HUES48 (cell line): ENCODE measurements around the gene CTNNA1.

ENCODE experiments used
- H3K27ac ChIP-seq: one replicate; pipeline ENCODE4 v1.7.0; 2013; ENCODE audit warnings: low read depth, low read length, inconsistent platforms
- H3K27me3 ChIP-seq: 2 replicates; pipeline ENCODE4 v1.6.1; 2013; ENCODE audit warnings: mild to moderate bottlenecking, low read length; ENCODE audit not compliant: control insufficient read depth, insufficient read depth
- H3K36me3 ChIP-seq: 2 replicates; pipeline ENCODE4 v1.6.1; 2013; ENCODE audit warnings: low read length; ENCODE audit not compliant: control insufficient read depth, insufficient read depth
- H3K4me1 ChIP-seq: 2 replicates; pipeline ENCODE4 v1.6.1; 2013; ENCODE audit warnings: mild to moderate bottlenecking, low read length; ENCODE audit not compliant: control insufficient read depth, insufficient read depth
- H3K4me3 ChIP-seq: 2 replicates; pipeline ENCODE4 v1.5.1; 2013; ENCODE audit warnings: mild to moderate bottlenecking, low read depth, low read length
- H3K9ac ChIP-seq: 2 replicates; pipeline ENCODE4 v1.6.1; 2013; ENCODE audit warnings: mild to moderate bottlenecking, low read depth, low read length, moderate library complexity
- H3K9me3 ChIP-seq: 2 replicates; pipeline ENCODE4 v1.6.1; 2013; ENCODE audit warnings: low read length; ENCODE audit not compliant: control insufficient read depth, insufficient read depth

The CTNNA1 gene

DNA sequence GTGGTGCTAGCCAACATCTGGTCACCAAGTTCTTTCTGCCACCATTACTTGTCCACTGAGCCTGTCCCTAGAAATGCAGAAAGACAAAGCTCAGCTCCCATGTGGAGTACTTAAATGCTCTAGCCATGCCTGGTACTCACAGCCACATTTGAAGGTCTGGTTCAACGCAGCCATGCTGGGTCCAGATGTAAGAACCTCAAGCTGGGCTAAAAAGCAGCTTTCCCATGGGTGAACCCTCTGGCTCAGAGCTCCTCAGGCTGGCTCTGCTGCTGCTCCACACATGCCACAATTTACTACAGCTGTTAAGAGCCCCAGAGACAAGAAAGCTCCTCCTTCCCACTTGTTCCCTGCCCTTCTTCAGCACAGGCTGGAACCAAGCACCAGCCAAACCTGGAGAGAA lies 219.0 kb downstream of the CTNNA1 start:
- H3K4me1 ChIP-seq: peaks cover 2% of the 10 kb centered on the region; the same call in 1 of the 2 replicates
- no peaks in the 10 kb centered on the region for H3K36me3 ChIP-seq
- H3K9ac ChIP-seq: no peak overlapping the region
- H3K27ac ChIP-seq: no peak overlapping the region
- H3K9me3 ChIP-seq: no peaks in the 10 kb centered on the region
- H3K27me3 ChIP-seq: no peaks in the 10 kb centered on the region
- no peak overlapping the region for H3K4me3 ChIP-seq

DNA sequence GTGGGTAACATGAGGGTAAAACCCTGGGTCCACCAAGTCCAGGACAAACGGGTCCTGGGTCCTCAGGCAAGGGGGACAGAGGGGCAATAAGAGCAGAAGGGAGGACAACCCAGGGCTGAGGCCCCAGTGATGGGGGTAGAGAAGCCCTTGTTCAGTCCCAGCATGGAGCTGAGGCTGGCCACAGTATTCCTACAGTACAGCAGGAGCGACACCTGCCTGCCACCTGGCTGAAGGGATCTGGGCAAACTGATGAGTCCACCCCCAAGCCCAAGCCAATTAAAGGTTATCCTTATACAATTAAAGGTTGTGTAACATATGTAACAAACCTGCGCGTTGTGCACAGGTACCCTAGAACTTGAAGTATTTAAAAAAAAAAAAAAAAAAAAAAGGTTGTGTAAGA lies 219.6 kb downstream of the CTNNA1 start:
- H3K4me3 ChIP-seq: no peak overlapping the region
- no peak overlapping the region for H3K9ac ChIP-seq
- no peaks in the 10 kb centered on the region for H3K9me3 ChIP-seq
- peaks cover 5% of the 10 kb centered on the region for H3K4me1 ChIP-seq
- H3K27ac ChIP-seq: no peak overlapping the region
- H3K27me3 ChIP-seq: no peaks in the 10 kb centered on the region
- H3K36me3 ChIP-seq: no peaks in the 10 kb centered on the region

DNA sequence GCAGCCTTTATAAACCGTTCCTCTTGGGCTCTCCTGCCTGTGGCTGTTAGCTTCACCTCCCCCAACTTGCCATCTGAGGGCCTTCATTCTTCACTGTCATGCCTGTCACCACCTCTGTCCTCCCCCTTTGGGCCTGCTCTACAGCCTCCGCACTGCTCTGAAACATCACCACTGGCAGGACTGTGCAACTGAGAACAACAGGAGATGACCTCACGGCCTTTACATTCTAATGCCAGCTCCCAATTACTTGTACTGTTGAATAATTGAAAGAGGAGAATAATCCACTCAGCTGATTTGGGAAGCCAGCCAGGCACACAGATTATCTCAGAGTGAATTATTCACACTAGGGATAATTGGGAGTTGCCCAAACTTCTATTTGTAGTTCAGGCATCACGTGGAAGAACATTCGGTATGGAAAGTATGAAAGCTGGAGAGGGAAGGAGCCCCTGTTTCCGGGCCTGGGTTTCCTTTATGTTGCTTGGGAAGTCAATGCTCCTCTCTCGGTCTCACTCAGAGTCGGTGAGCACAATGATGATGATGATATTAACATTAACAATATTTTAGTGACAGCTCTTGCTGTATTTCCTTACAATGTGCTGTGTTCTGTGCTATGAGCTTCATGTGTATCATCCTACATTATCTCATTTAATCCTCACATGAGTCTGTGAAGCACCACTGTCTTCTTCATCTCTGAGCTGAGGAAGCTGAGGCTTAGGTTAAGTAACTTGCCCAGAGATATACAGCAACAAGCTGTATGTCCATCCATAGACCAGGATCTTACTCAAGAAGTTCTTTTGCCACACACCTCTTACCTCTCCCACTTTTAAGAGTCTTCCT lies 221.2 kb downstream of the CTNNA1 start:
- Histone ChIP-seq H3K9ac (no peak overlapping the region), H3K27me3 (no peaks in the 10 kb centered on the region), H3K36me3 (no peaks in the 10 kb centered on the region), H3K4me3 (no peak overlapping the region), H3K9me3 (no peaks in the 10 kb centered on the region), H3K4me1 (peaks cover 12% of the 10 kb centered on the region), H3K27ac (no peak overlapping the region)

DNA sequence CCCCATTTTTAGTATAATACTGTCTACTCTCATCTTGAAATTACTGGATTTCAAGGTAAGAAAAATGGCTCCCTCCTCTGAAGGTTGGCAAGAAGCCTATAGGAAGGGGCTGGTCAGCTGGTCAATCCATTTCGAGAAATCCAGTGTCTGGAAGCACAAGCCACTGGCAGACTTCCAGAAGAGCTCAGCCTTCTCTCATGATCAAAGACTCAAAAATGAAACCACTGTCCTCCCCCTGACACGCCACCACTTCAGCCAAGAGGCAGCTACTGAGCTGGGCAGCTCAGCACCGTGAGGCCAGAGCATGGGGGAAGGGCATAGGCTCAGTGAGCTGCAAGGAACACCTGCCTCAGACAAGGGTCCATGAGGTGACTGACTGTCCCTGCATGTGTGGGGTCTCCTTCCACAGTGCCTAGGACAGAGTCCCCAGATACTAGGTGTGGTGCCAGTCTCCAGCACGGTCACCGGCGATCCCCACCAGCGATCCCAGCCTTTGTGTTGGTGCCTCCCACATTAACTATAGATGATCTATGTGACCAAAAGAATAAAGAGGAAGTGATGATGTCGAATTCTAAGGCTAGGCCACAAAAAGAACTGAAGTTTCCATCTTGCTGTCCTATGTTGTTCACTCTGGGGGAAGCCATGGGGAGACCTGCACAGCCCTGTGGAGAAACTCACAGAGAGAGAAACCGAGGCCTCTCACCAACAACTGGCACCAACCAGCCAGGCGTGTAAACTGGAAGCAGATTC lies 222.0 kb downstream of the CTNNA1 start:
- Histone ChIP-seq H3K4me3 (no peak overlapping the region), H3K9ac (no peak overlapping the region), H3K27ac (no peak overlapping the region), H3K36me3 (no peaks in the 10 kb centered on the region), H3K9me3 (no peaks in the 10 kb centered on the region), H3K27me3 (no peaks in the 10 kb centered on the region), H3K4me1 (peaks cover 12% of the 10 kb centered on the region)

DNA sequence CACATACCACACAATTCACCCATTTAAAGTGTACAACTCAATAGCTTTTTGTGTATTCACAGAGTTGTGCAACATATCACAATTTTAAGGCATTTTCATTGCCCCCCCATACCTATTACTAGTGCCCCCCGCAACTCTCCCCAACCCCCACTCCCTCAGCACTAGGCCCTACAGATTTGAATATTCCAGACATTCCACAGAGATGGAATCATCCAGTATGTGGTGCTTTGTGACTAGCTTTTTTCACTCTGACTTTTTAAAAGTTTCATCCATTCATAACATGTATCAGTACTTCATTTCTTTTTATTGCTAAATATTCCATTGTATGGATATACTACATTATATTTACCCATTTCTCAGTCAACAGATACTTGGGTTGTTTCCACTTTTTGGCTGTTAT lies 224.9 kb downstream of the CTNNA1 start:
- Histone ChIP-seq H3K36me3 (no peaks in the 10 kb centered on the region), H3K9me3 (no peaks in the 10 kb centered on the region), H3K4me3 (no peak overlapping the region), H3K27me3 (no peaks in the 10 kb centered on the region), H3K9ac (no peak overlapping the region), H3K4me1 (peaks cover 12% of the 10 kb centered on the region), H3K27ac (no peak overlapping the region)

DNA sequence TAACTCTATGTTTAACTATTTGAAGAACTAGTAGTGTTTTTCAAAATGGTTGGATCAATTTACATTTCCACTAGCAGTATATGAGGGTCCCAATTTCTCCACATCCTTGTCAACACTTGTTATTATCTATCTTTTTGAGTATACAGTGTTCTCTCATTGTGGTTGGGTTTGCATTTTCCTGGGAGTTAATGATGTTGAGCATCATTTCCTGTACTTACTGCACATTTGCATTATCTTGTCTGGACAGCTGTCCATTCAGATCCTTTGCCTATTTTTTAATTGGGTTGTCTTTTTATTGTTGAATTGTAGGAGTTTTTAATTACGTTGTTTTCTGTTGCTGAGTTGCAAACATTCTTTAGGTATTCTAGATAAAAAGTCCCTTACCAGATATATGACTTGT lies 225.4 kb downstream of the CTNNA1 start:
- Histone ChIP-seq H3K4me1 (peaks cover 12% of the 10 kb centered on the region), H3K27ac (no peak overlapping the region), H3K27me3 (no peaks in the 10 kb centered on the region), H3K4me3 (no peak overlapping the region), H3K9me3 (no peaks in the 10 kb centered on the region), H3K9ac (no peak overlapping the region), H3K36me3 (no peaks in the 10 kb centered on the region)

DNA sequence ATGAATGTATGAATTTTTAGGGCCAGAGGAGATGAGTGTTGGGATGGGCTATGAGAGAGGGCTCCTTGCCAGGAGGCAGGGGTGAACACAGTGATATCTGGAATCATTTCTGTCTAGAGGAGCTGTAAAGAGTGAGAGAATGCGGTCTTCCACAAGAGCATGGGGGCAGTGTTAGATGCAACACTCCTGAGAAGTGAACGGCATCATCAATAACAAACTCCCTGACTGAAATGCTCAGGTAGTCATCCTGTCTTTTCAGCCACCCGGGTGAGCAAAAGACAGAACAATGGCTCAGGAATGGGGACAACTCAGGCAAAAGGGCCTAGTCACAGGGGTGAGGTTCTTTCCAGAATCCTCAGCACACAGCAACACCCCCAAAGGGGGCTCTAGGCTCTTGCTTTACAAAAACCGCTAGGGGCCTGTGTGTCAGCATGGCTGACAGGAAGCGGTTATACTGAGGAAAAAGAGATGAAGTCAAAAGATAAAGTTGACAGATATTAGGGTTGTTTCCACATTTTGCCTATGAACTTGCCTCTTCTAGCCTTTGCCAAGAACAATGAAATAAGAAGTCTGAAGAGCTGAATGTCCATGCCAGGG lies 226.6 kb downstream of the CTNNA1 start:
- Histone ChIP-seq H3K9me3 (no peaks in the 10 kb centered on the region), H3K36me3 (no peaks in the 10 kb centered on the region), H3K27ac (no peak overlapping the region), H3K4me1 (peaks cover 12% of the 10 kb centered on the region), H3K4me3 (no peak overlapping the region), H3K27me3 (no peaks in the 10 kb centered on the region), H3K9ac (no peak overlapping the region)

DNA sequence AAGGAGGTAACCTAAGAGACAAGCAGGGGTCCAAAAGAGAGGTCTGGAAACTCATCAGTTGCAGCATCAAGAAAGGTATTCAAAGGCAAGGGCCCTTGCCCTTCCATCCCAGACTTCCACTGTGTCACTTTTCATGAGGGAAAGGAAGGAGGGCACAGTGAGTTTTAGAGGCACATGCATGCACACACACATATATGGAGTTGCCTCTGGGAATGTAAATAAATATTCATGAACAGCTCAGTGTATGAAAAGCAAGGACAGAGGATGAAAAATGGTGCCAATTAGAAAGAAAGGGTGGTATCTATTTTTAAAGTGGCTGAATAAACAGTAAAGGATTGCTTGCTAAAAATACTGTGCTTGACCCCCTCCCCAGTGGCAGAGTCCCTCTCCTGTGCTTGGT lies 227.2 kb downstream of the CTNNA1 start:
- Histone ChIP-seq H3K9ac (no peak overlapping the region), H3K27me3 (no peaks in the 10 kb centered on the region), H3K27ac (no peak overlapping the region), H3K4me1 (peaks cover 12% of the 10 kb centered on the region), H3K36me3 (no peaks in the 10 kb centered on the region), H3K4me3 (no peak overlapping the region), H3K9me3 (no peaks in the 10 kb centered on the region)

DNA sequence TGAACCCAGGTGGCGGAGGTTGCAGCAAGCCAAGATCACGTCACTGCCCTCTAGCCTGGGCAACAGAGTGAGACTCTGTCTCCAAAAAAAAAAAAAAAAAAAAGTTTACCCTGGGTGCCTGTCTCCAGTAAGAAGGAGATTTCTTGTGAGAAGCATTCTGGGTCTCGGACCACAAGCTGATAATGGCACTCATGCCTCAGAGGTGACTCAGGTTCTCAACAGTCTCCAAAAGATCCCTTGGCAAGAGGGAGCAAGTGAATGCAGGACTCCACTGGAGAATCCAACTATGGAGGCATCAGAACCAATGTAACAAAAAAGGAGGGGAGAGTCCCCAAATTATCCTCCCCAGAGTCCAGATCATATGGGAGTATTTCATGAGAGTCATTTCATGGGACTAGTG lies 227.9 kb downstream of the CTNNA1 start:
- Histone ChIP-seq H3K9ac (no peak overlapping the region), H3K27ac (no peak overlapping the region), H3K4me1 (peaks cover 12% of the 10 kb centered on the region), H3K4me3 (no peak overlapping the region), H3K9me3 (no peaks in the 10 kb centered on the region), H3K27me3 (no peaks in the 10 kb centered on the region), H3K36me3 (no peaks in the 10 kb centered on the region)

DNA sequence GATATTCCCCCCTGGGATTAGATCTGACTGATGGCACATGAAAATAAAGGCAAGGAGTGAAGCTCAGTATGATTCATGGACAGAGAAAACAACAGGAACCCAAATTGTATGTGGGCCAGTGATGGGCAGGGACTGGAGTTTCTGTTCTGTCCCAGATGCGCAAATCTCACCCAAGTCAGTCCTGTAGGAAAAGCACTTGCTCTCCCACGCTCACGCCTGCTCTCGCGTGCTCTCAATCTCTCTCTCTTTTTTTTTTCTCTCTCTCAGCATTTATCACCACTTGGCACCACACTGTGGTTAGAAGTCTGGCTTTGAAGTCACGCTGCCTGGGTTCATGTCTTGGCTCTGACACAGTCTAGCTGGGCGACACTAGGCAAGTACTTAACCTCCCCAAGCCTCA lies 228.4 kb downstream of the CTNNA1 start:
- Histone ChIP-seq H3K4me3 (no peak overlapping the region), H3K27me3 (no peaks in the 10 kb centered on the region), H3K4me1 (peaks cover 12% of the 10 kb centered on the region), H3K36me3 (no peaks in the 10 kb centered on the region), H3K9me3 (no peaks in the 10 kb centered on the region), H3K9ac (no peak overlapping the region), H3K27ac (no peak overlapping the region)

DNA sequence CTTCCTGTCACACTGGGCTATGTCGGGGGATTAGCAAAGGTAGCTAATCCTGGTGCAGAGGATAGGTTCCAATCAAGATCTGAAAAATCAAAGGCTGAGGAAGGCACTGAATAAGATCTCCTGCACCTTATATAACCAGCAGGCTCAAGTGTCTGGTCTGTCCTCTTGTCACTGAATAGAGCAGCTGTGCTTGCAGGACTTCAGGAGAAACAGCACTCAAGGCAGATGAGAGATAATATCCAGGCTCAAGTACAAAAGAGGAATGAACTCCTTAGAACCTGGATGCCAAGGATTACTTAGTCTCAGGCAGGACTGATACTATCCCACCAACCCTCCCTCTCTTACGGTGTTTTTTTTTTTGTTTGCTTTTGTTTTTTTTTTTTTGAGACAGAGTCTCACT lies 230.8 kb downstream of the CTNNA1 start:
- no peaks in the 10 kb centered on the region for H3K36me3 ChIP-seq
- no peak overlapping the region for H3K4me3 ChIP-seq
- H3K27me3 ChIP-seq: no peaks in the 10 kb centered on the region
- no peak overlapping the region for H3K9ac ChIP-seq
- no peak overlapping the region for H3K27ac ChIP-seq
- H3K4me1 ChIP-seq: no peaks in the 10 kb centered on the region
- H3K9me3 ChIP-seq: no peaks in the 10 kb centered on the region
